Measurements from ENCODE around the gene MDP1.
"Not testable (repeated sequence)": the region's sequence is repeated elsewhere in the genome, so short reads cannot be mapped to it uniquely, and the experiment has no call there.

- TF ChIP-seq CTCF, POLR2AphosphoS5, POLR2A (IDR thresholded peaks at IDR 0.05): not testable (repeated sequence)
Measured at GRCh38 chr14:24216876-24217275, 1.0 kb upstream of the MDP1 start.
